RCC 7860 (cell line): ENCODE measurements around the gene MAOB.
"Not testable (repeated sequence)": the region's sequence is repeated elsewhere in the genome, so short reads cannot be mapped to it uniquely, and the experiment has no call there.

Experiments used
- DNase-seq: peaks from one replicate; pipeline ENCODE4 v3.0.0-alpha.2; 2015; ENCODE audit warnings: low spot score
- FAIRE-seq: peaks from 2 replicates; lab custom pipeline; 2012; peaks lifted over from hg19 to GRCh38; lab: Jason Lieb, UNC

MAOB gene

DNA sequence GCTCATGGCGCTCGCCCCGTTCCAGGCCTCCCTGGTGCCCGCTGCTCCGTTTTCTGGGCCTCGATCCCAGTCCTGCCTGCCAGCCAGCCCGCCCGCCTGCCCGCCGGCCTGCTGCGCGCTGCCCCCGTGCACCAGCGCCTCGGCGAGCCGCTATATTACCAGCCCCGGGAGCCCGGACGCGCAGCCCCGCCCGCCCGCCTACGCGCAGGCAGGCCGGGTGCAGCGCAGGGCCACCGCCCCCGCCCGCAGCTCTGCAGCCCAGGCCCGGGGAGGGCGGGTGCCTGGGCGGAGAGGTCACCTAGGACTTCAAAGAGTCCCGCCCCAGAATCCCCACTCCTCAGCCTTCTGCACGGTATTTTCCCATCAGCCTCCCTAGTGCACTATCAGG lies at the start of gene MAOB:
Gene MAOB (minus strand): TSS at position 157 of the 388 bp plus-strand sequence. CDS start 151 bp downstream, at position 6.
- DNase-seq (no peak), FAIRE-seq (no peak)

DNA sequence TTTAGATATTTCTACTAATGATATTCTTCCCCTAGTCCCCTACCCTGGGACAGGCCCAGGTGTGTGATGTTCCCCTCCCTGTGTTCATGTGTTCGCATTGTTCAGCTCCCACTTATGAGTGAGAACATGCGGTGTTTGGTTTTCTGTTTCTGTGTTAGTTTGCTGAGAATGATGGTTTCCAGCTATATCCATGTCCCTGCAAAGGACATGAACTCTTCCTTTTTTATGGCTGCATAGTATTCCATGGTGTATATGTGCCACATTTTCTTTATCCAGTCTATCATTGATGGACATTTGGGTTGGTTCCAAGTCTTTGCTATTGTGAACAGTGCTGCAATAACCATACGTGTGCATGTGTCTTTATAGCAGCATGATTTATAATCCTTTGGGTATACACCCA lies 39.8 kb upstream of the MAOB start:
- DNase-seq, FAIRE-seq: not testable (repeated sequence)

DNA sequence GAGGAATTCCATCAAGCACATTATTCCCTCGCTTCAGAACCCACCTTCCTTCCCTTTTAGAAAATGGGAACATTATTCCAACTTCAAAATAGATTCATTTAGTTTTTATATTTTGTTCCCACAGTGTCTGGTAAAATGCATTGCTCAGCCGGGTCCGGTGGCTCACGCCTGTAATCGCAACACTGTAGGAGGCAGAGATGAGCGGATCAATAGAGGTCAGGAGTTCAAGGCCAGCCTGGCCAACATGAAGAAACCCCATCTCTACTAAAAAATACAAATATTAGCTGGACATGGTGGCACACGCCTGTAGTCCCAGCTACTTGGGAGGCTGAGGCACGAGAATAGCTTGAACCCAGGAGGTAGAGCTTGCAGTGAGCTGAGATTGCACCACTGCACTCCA lies 28.5 kb upstream of the MAOB start:
- not testable (repeated sequence) for DNase-seq, FAIRE-seq

DNA sequence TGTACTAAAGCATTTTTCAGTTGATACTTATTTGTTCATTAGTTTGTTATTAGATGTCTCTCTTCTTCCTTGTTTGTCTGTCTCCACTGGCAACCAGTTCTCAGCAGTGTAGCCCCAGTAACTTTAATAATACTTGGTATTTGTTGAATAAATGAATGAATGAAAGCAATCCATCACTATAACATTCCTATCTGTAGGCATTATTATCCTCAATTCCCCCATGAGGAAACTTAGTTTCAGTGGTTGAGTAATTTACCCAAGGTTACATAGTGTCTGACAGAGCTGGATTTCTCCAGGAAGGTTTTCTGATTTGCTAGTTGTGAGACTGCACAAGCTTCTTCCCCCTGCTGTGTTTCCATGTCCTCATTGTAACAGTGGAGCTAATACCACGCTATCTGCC lies 27.8 kb upstream of the MAOB start:
- FAIRE-seq (no peak), DNase-seq (no peak)

DNA sequence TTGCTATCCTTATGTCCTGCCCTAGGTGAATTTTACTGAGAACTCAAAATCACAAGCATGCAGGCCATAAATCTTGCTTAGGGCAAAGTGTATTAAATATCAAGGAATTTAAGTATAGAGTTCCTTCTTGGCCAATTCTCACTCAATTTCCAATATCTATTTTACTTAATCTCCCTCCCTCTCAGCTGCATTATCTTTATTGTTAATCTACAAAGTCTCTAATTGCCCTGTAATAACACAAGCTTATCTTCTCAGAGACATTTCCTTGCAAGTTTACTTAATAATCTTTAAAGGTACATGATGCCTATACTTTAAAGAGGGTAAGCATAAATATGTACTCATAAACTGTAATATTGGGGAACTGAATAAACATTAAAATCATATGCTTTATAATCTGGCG lies 26.9 kb upstream of the MAOB start:
- FAIRE-seq (no peak), DNase-seq (no peak)

DNA sequence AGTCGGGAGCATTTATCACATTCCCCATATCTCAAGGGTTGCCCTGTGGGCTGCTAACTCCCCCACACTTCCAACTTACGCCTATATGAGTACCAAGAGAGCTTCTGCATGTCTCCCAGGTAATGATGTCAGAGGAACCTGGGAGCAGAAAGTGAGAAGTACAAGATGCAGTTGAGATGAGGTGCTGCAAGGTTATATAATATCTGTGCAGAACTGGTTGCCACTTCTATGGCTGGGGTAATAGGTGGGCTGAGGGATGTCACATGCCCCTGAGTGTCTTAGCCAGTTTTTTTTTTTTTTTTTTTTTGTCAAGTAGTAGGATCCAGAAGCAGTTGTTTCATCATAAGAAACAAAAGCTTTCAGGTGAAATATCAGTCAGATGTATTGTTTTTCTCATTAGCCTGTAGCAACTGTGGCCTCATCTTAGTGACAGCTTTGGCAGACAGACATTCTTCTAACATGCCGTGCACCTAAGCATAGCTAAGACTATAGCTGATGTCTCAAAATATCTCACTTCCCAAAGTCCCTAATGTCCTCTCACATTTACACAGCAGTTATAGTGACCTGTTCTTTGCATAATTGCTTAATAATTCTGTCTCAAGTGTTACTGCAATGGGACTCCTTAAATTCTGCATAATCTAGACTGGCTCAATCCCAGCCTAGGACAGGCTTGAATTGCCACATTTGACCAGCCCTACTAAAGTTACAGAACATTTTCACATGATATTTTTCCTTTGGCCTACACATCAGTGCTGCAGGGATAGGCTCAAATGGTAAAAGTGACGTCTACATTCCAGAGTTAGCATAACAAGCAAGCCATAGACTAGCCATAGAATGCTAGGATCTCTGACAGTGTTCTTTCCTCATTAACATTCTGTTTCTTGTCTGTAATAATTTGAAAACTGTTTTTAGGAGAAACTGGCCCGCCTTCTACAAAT lies 17.9 kb upstream of the MAOB start:
- FAIRE-seq (no peak), DNase-seq (no peak)

DNA sequence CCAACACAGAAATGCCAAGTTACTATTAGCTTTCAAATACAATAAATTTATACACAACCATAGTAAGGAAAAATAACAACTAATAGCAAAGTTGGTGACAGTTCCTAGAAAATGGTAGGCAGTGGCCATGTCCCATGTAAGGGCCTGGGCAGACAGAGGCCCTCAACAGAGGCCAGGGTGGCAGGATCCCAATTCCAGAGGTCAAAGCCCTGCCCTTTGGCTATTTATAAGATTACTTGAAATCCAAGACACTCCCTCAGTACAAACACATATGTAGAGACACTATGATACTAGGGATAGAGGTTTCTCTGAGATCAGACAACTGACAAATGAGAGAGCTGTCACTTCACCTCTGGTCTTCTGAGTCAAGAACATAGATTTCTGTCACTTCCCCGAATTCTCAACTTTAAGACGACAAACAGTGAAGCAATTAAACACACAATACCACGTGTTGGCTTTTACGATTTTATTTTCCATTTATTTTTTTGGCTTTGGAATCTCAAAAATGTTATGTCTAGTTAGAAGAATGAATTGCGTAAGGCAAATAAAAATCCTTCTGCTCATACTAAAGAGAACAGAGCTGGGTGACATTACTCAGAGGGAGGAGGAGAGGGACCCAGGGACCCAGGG lies 16.3 kb upstream of the MAOB start:
- FAIRE-seq (no peak), DNase-seq (no peak)

DNA sequence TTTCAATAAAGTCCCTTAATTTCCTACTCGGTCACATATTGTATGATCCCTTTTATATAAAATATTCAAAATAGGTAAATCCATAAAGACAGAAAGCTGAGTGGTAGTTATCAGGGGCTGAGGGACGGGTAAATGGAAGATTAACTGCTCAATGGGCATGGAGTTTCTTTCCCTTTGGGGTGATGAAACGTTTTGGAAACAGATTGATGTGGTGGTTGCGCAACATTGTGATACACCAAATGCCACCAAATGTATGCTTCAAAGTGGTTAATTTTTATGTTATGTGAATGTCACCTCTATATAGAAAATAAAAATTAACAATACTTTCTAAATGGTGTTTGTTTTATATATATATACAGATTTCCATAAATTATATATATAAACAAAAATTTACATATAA lies 15.0 kb upstream of the MAOB start:
- FAIRE-seq (no peak), DNase-seq (no peak)

DNA sequence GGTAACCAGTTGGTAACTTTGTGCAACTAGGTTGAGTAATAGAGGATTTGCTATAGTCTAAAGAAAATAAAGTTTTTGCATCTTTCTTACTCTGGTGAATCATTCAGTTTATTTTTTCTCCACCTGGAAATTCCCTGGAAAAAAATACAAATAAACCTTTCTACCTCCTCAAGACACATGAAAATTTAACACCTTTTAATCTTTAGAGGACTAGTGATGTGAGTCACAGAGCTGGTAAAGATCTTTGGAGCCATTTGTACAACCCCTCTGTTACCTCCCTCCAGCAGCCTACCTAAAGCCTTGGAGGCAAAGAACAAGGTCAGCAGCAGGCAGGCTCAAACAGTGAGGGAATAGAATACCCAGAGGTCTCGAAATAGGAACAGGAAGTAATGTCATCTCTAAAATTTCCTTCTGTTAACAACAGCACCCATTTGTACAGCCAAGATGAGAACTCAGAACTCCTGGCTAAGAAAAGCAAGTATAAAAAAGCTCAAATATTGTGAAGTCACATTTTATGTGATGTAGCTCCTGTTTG lies 10.2 kb upstream of the MAOB start:
- FAIRE-seq (no peak), DNase-seq (no peak)

DNA sequence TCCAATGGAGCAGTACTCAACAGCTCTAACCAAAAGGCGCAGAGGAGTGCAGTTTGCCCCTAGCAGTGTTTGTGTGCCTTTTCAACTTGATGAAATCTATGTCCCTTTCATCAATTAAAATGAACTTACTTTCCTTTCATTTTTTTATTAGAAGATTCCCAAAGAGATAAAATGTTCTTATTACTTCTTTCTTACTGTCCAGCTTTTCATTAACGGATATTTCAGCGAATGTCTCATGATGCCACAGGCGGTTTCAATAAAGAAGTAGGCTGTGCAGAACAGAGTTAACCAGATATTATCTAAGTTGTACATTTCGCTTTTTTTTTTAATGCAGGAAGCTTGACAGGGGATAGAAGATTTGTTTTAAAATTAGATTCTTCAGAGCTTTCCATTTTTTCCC lies 3.4 kb upstream of the MAOB start:
- FAIRE-seq (no peak), DNase-seq (no peak)

DNA sequence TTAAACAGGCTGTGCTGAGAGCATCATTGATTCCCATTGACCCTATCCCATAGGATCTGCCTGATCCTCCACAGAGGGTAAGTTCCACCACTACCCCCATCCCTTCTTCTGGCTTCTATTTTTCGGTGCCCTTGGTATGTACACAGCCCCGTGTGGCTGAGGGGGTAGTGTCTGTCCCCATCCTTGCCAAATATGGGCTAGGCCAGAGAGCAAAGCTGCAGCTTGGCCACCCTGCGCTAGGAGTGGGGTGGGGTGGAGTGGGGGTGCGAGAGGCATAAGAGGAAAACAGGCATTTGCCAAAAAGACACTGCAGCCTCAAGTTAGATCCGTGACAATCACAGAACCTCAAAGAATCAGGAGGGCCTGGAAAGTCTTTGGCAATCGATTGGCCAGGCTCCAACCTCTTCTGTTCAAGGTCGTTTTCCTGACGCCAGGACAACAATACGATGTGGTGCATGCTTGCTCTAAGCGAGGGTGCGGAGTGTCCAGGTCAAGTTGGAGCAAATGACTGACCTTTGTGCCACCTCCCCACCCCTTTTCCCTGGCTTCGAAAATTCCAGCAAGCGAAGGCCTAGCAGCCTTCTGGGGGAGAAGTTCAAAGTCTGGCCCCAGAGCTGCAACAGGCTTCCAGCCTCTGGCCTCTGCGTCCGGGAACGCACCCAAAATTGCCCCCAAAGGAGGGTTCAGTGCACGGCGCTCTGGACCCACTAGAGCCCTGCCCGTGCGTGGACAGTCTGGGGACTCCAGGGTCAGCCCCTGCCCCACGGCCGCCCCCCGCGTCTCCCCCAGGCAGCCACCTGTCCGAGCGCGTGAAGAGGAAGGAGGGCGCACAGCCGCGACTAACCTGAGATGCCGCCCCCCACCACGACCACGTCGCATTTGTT lies 598 bp downstream of the MAOB start:
- FAIRE-seq = no peak

DNA sequence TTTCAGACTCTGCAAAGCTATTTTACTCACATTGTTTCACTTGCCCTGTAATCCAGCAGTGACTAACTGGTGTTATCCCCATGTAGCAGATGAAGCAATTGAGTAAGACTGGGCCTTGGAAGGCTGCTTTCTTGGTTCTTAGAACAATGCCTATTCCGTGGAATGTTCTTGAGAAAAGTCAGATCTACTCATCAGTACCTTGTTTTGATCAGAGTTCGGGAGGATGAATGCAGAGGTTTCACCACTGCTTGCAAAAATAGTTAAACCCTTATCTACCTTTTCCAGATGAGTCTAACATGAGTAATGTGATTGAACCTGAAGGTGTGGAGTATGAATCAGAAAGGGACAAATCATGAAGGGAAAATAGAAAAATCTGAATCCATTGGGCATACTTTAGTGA lies 1.8 kb downstream of the MAOB start:
- FAIRE-seq (no peak), DNase-seq (no peak)

More for the DNA sequence above, 598 bp downstream of the MAOB start:
- DNase-seq = no peak

DNA sequence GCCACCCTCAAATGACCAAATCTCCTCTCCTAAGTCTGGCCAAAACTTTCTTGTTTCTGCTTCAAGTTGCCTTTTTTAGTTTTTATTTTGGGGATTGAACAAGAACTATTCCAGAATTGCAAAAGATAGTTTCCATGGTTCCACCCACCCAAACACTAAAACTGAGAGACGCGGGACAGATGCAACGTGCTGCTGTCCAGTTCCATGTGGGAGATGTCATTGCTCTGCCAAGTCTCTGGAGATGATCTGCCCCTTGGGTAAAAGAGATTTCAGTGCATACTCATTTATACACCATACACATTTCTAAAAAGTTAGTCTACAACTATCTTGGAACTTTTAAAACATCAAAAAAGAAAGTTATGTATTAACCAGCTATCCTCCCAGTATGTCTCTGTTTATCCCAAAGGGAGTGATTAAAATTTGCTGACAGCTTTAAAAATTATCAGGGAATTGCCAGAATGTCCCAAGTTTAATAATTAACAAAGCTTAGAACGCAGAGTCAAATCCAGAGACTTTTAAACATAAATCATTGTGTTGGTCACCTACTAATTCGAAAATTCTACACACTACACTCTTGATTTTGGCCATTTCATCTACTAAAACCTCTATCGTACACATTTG lies 3.2 kb downstream of the MAOB start:
- peak; percentile 16 for FAIRE-seq
- no peak for DNase-seq

DNA sequence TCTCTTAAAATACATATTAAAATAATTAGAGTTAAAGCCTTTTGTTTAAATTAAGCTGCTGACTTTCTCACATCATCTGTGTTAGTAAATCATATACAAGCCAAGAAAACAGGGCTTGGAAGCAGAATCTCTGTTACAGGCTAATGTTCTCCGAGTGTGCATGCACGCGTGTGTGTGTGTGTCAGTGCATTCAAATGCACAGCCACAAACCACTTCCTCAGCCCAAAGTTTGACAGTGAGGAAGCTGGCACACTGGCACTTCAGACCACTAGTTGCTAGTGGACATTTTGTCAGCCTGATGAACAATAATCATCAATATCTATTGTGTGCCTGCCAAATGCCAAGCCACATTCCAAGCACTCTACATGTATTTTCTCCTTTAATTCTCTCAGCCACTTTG lies 5.6 kb downstream of the MAOB start:
- FAIRE-seq (no peak), DNase-seq (no peak)

DNA sequence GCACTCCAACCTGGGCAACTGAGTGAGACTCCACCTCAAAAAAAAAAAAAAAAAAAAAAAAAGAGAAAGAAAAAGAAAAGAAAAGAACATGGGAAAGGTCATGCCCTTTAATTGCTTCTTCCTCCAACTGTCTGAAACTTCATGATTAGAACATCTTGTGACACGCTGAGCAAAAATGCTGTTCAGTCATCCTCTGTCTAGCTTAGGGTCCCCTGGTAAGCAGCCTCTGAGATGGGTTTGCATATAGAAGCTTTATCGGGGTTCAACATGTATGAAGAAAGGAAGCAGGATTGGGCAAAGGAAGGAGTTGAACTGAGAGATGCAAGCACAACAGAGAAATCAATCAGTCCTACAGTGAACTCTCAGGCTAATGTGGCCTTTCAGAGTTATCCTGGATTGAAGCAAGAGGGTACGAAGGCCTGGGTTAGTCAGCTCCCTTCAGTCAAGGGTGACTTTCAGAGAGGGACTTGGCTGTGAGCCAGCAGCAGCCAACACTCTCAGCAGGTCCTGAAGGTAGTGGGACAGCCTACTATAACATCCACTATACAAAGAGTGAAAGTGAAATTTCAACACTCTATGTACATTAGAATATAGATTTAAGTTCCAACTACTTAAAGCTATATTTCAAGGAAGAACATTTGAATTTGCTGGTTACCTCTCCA lies 11.4 kb downstream of the MAOB start:
- DNase-seq (peak; percentile 33), FAIRE-seq (no peak)

DNA sequence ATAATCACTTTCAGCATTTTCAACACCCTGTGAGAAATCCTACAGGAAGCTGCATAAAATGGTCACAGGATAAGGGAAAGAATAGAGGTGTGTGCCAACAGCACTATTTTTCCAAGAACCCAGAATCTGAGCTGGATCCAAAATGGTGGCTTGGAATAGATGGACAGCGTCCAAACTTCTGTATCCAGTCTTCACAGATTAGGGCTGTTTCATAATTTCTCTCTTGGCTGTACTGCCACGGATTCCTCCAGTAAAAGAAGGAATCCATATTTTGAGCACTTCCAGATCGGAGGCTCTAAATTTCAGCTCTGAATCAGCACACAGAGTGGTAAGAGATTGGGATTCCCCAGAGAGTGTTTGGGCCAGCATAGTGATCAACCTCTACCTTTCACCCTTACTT lies 12.2 kb downstream of the MAOB start:
- DNase-seq (no peak), FAIRE-seq (no peak)

DNA sequence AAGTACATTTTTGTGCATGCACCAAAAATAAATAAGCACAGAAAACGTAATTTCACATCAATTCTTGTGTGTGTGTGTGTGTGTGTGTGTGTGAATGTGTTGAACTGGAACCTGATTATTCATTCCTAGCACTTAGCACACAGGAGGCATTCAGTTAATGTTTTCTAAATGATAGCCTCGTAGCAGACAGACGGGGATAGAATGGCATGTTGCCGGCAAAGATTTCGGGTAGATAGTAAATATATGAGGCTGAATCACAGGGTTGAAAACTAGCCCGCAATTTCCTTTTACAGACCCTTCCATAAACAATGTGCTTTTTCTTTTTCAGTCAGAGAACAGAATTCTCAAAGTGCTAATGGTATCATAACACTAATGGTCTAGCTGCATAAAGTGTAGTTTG lies 13.5 kb downstream of the MAOB start:
- DNase-seq = peak; percentile 40
- FAIRE-seq = peak; percentile 67

DNA sequence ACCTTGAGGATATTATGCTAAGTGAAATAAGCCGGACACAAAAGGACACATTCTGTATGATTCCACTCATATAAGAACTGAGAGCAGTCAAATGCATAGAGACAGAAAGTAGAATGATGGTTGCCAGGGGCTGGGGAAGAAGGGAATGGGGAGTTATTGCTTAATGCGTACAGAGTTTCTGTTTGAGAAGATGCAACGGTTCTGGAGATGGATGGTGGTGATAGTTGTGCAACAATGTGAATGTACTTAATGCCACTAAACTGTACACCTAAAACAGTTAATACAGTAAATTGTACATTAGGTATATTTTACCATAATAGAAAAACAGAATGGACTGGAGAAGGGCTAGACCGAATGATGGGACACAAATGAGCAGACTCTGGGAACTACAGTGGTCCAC lies 15.8 kb downstream of the MAOB start:
- FAIRE-seq = no peak
- no peak for DNase-seq

DNA sequence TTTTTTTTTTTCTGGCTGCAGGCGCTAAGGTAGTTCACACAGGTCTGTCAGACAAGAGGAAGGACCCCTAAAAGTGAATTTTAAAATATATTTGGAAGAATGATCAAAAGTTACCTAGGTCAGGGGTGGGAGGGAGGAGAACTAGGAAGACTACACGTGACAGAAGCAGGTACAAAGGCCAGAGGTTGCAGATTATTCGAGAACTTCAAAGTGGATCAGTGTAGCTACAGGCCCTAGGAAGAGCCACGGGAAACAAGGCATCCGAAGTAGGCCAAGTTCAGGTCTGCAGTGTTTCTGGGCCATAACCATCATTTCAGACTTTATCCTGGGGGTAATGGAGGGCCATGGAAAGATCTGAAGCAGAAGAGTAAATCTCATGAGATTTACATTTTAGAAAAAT lies 16.5 kb downstream of the MAOB start:
- no peak for FAIRE-seq

DNA sequence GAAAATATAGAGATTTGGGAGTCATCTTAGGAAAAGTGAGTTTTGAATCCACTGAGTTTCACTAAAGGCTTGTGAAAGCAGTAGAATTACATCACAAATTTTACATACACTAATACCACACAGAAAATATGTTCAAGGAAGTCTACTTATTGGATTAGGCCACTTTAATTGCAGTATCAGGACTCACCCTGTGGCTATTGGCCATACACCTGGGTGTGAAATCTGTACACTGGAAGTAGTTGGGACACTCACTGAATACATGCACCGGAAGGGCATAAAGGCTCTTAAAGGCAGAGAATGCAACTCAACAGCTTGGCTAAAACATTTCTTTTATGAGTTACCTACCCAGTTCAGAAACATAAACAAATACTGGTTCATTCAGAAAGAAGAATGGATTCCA lies 19.8 kb downstream of the MAOB start:
- no peak for FAIRE-seq
- DNase-seq = no peak

More for the DNA sequence above, 16.5 kb downstream of the MAOB start:
- DNase-seq = no peak
